Measurements from ENCODE around the gene XXYLT1. TPM values are rescaled to one million over a fixed set of nuclear protein-coding genes. Genes with fewer than 3 reads are reported as not detected.

XXYLT1 gene
- total RNA-seq, 3 donors from 2014 or later: 7.2 to 13.0 (median 10.8) TPM

GRCh38 chr3:195075941-195076875 is 194.8 kb downstream of the XXYLT1 start:
- intact Hi-C loops (cut with DNase I; ENCODE audit: low total_unique reads): no loop called here
- no peaks in the 10 kb centered on the region for H3K27me3 ChIP-seq
- H3K36me3 ChIP-seq: no peaks in the 10 kb centered on the region
- H3K4me1 ChIP-seq: peaks cover 0 to 8% of the 10 kb centered on the region in 2 donors
- H3K27ac ChIP-seq: no peak overlapping the region
- H3K9me3 ChIP-seq: no peaks in the 10 kb centered on the region
- DNase-seq (ENCODE audit: low spot score in 2 of 2): no peak
- no peak overlapping the region for H3K4me3 ChIP-seq
- TF ChIP-seq, protein P1, sequence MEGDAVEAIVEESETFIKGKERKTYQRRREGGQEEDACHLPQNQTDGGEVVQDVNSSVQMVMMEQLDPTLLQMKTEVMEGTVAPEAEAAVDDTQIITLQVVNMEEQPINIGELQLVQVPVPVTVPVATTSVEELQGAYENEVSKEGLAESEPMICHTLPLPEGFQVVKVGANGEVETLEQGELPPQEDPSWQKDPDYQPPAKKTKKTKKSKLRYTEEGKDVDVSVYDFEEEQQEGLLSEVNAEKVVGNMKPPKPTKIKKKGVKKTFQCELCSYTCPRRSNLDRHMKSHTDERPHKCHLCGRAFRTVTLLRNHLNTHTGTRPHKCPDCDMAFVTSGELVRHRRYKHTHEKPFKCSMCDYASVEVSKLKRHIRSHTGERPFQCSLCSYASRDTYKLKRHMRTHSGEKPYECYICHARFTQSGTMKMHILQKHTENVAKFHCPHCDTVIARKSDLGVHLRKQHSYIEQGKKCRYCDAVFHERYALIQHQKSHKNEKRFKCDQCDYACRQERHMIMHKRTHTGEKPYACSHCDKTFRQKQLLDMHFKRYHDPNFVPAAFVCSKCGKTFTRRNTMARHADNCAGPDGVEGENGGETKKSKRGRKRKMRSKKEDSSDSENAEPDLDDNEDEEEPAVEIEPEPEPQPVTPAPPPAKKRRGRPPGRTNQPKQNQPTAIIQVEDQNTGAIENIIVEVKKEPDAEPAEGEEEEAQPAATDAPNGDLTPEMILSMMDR (IDR thresholded peaks at IDR 0.05): no peak

- Histone ChIP-seq H3K27ac (no peak overlapping the region), H3K36me3 (no peaks in the 10 kb centered on the region), H3K4me1 (no peaks in the 10 kb centered on the region), H3K4me3 (no peak overlapping the region), H3K9me3 (no peaks in the 10 kb centered on the region), H3K27me3 (no peaks in the 10 kb centered on the region)
- intact Hi-C loops (cut with DNase I; ENCODE audit: low total_unique reads): no loop called here
- TF ChIP-seq POLR2A (IDR thresholded peaks at IDR 0.05): no peak
- TF ChIP-seq, protein P1 (IDR thresholded peaks at IDR 0.05): no peak
- TF ChIP-seq POLR2AphosphoS5 (IDR thresholded peaks at IDR 0.05): no peak
- peak in 1 of 2 donors; percentile 30 for DNase-seq (ENCODE audit: low spot score in 2 of 2)
Measured at GRCh38 chr3:195075199-195075940, 195.6 kb downstream of the XXYLT1 start.

DNA sequence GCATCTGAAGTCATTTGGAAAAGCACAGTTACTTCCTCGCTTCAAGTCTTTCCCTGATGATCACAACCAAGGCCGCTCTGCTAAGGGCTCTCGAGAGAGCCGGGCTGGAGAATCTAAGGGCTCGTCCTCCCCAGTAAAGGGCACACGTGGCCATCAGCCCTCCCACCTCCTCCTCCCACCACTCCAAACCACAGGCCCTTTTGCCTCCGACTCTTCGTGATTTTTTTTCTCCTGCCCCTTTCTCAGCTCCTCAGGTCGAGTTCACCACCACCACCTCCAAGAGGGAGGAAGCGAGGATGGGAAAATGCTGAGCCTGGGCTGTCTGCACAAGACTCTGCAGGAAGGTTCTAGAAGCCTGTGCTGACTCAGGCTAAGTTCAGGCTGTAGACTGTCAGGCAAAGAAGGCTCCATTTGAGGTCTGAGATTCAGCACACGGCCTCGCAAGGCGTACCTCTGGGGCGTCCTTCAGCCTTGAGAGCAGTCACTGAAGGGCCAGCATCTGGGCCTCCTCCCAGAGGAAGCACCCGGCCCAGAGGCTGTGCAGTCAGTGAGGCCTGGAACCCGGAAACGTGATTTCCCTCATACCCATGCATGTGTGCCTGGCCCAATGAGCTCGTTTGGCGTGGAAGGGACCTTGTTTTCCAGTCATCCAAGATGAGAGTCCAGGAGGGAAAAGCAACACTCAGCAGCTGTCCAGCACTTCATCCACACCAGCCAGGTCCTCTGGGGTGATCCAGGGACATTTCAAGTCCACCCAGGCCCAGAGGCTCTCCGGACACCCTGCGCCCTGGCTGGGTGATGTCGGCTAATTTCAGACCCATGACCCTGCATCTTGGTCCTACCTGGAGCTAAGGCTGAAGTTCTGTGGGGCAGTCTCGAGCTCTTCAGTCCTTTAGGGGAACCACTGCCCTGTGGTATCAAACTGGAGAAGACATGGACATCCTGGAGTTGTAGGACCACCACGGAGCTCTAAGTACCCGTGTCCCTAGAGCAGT is 196.8 kb downstream of the XXYLT1 start:
- no peak overlapping the region for H3K4me3 ChIP-seq
- TF ChIP-seq POLR2AphosphoS5 (IDR thresholded peaks at IDR 0.05) (no peak), POLR2A (IDR thresholded peaks at IDR 0.05) (no peak)
- TF ChIP-seq, protein P1 (IDR thresholded peaks at IDR 0.05): no peak
- peak in 1 of 2 donors; percentile 25 for DNase-seq (ENCODE audit: low spot score in 2 of 2)
- no peaks in the 10 kb centered on the region for H3K4me1 ChIP-seq
- H3K27ac ChIP-seq: no peak overlapping the region
- no peaks in the 10 kb centered on the region for H3K27me3 ChIP-seq
- H3K36me3 ChIP-seq: no peaks in the 10 kb centered on the region
- intact Hi-C loops (cut with DNase I; ENCODE audit: low total_unique reads): no loop called here
- no peaks in the 10 kb centered on the region for H3K9me3 ChIP-seq

DNA sequence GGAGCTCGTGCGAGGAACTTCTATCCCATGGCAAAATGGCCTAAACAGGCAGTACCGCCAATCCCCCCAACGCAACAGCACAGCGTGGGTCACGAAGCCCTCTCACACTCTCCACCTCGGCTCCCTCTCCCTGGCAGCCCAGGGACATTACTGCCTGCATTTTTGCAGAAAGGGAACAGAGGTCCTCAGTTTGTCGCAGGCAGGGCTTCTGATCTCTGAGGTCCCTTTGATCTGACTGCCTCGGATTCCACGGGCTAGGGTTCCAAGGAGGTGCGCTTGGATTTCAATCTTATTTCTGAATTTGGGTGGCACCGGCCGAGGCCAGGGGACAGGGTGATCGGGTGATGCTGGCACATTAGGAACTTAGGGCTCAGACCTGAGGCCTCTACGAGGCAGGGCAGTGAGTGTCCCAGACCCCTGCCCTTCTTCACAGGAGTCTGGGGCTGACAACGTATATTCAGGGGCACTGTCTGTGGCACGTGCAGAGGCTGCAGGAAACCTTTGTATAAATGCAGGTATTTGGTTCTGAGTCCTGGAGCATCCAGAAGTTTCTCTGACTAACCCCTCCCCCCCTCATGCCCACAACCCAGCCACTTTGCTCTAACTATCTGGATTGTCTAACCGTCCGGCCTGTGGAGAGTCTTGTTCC is 197.9 kb downstream of the XXYLT1 start:
- DNase-seq (ENCODE audit: low spot score in 2 of 2): peak in 1 of 2 donors; percentile 40
- intact Hi-C loops (cut with DNase I; ENCODE audit: low total_unique reads): no loop called here
- H3K36me3 ChIP-seq: no peaks in the 10 kb centered on the region
- H3K27ac ChIP-seq: no peak overlapping the region
- H3K9me3 ChIP-seq: no peaks in the 10 kb centered on the region
- TF ChIP-seq, protein P1 (IDR thresholded peaks at IDR 0.05): no peak
- TF ChIP-seq POLR2AphosphoS5 (IDR thresholded peaks at IDR 0.05): no peak
- no peak for TF ChIP-seq POLR2A (IDR thresholded peaks at IDR 0.05)
- no peaks in the 10 kb centered on the region for H3K27me3 ChIP-seq
- no peaks in the 10 kb centered on the region for H3K4me1 ChIP-seq
- H3K4me3 ChIP-seq: no peak overlapping the region
